IPS DF 4.7 (cell line): Measurements from ENCODE around the gene VTA1.

Experiments used
- DNase-seq: peaks from one replicate; pipeline ENCODE4 v3.0.0-alpha.2; 2013; ENCODE audit warnings: low spot score; ENCODE audit errors: extremely low read depth

Gene VTA1

DNA sequence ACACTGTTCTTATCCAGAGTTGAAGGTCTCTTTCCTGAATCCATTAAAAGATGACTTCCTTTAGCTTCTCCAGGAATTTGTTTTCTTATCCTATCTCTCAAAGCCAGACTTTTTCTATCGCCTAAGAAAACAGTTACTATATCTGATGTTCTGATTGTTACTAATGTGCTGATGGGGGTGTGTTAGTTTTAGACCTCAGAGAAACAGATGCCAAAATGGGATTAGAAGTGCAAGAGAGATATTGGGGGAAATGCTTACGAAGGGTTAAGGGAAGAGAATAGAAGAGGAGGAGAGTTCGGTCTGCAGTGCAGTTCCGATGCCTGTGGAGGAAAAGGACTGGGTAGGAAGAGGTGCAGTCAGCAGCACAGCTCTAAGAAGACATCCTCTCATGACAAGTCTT, 119.0 kb downstream of the VTA1 start:
- no peak for DNase-seq

DNA sequence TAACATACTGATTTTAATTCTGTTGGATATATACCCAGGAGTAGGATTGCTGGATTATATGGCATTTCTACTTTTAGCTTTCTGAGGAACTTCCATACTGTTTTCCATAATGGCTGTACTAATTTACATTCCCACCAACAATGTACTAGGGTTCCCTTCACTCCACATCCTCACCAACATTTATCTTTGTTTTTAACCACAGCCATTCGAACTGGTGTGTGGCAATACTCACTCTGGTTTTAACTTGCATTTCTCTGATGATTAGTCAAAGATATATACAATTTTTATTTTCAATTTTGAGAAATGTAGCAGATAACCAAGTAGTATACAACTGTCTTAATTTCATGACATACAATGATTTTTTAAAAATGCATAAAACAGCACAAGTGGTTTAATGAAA, 124.4 kb downstream of the VTA1 start:
- no peak for DNase-seq
